HepG2 (cell line): Measurements from ENCODE around the gene PRKCE.

Experiments
- CBFB ChIP-seq: sonication (generic); formaldehyde crosslinking; IDR thresholded peaks from 2 replicates; pipeline ENCODE4 v1.4.0; 2020; ENCODE audit warnings: missing genetic modification reagents
- ESRRA ChIP-seq: sonication (generic); formaldehyde crosslinking; IDR thresholded peaks from 2 replicates; pipeline ENCODE4 v1.5.1; 2020; ENCODE audit warnings: mild to moderate bottlenecking, low read depth, missing genetic modification reagents
- KDM4B ChIP-seq: sonication (generic); formaldehyde crosslinking; IDR thresholded peaks from 2 replicates; pipeline ENCODE4 v1.4.0; 2020; ENCODE audit warnings: missing genetic modification reagents
- NBN ChIP-seq: fragments of 450-650 bp; conservative IDR thresholded peaks from 2 replicates; pipeline ENCODE4 v1.6.1; 2017
- NFE2L1 ChIP-seq: sonication (generic); formaldehyde crosslinking; IDR thresholded peaks from 2 replicates; pipeline ENCODE4 v1.4.0; 2020; ENCODE audit warnings: missing genetic modification reagents, mild to moderate bottlenecking, borderline replicate concordance
- NRL ChIP-seq: sonication (generic); formaldehyde crosslinking; IDR thresholded peaks from 2 replicates; pipeline ENCODE4 v1.5.0; 2020; ENCODE audit warnings: missing genetic modification reagents, mild to moderate bottlenecking, moderate library complexity, borderline replicate concordance
- TCF7 ChIP-seq: sonication (generic); IDR thresholded peaks from 2 replicates; pipeline ENCODE4 v1.6.1; 2016; ENCODE audit warnings: antibody characterized with exemption, low read depth
- THAP7 ChIP-seq: sonication (generic); formaldehyde crosslinking; IDR thresholded peaks from 2 replicates; pipeline ENCODE4 v1.8.1; 2023; ENCODE audit warnings: mild to moderate bottlenecking, missing genetic modification reagents
- ZMYM4 ChIP-seq: sonication (generic); formaldehyde crosslinking; IDR thresholded peaks from 2 replicates; pipeline ENCODE4 v1.8.1; 2023; ENCODE audit warnings: mild to moderate bottlenecking, missing genetic modification reagents
- ZNF598 ChIP-seq: sonication (generic); formaldehyde crosslinking; IDR thresholded peaks from 2 replicates; pipeline ENCODE4 v1.5.1; 2020; ENCODE audit warnings: mild to moderate bottlenecking, missing genetic modification reagents, borderline replicate concordance
- ZSCAN29 ChIP-seq: sonication (generic); formaldehyde crosslinking; conservative IDR thresholded peaks from 2 replicates; pipeline ENCODE4 v1.4.0; 2020; ENCODE audit warnings: mild to moderate bottlenecking, missing genetic modification reagents
- TF ChIP-seq, protein P1 (sequence below): sonication (generic); formaldehyde crosslinking; IDR thresholded peaks from 2 replicates; pipeline ENCODE4 v1.5.1; 2020; ENCODE audit warnings: missing genetic modification reagents, mild to moderate bottlenecking, borderline replicate concordance
- TF ChIP-seq, protein P2 (sequence below), 2 experiments: sonication (generic) in 1 of 2; formaldehyde crosslinking in 1 of 2; IDR thresholded peaks; 2 replicates each; pipeline versions ENCODE4 v1.4.0 to v1.6.1; 2018 to 2020; ENCODE audit warnings: missing genetic modification reagents in 2 of 2, borderline replicate concordance in 1 of 2, low read depth in 1 of 2, mild to moderate bottlenecking in 1 of 2, missing biosample characterization in 1 of 2

DNA sequence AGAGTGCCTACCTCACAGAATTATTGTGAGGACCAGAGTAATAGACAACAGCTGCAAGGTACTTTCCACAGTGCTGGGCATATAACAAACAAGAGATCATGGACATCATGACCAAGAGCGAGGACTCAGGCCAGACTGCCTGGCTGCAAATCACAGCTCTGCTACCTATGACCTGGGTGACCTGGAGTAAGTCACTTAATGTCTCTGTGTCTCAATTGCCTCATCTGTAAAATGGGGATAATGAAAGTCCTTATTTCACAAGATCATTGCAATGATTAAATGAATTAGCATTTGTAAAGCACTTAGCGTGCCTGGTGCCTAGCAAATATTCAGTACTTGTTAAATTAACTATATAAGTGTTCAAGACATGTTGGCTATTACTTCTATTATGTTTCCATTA, 59.7 kb downstream of the PRKCE start:
- no peak for TF ChIP-seq THAP7 (CRISPR knock-in tag)
- no peak for TF ChIP-seq NRL (CRISPR knock-in tag)
- no peak for TF ChIP-seq ZMYM4 (CRISPR knock-in tag)
- no peak for TF ChIP-seq TCF7
- TF ChIP-seq NBN, result no peak
- no peak for TF ChIP-seq ESRRA (CRISPR knock-in tag)
- TF ChIP-seq ZSCAN29 (CRISPR knock-in tag), result no peak
- no peak for TF ChIP-seq ZNF598 (CRISPR knock-in tag)
- TF ChIP-seq NFE2L1, result no peak
- TF ChIP-seq, protein P1, sequence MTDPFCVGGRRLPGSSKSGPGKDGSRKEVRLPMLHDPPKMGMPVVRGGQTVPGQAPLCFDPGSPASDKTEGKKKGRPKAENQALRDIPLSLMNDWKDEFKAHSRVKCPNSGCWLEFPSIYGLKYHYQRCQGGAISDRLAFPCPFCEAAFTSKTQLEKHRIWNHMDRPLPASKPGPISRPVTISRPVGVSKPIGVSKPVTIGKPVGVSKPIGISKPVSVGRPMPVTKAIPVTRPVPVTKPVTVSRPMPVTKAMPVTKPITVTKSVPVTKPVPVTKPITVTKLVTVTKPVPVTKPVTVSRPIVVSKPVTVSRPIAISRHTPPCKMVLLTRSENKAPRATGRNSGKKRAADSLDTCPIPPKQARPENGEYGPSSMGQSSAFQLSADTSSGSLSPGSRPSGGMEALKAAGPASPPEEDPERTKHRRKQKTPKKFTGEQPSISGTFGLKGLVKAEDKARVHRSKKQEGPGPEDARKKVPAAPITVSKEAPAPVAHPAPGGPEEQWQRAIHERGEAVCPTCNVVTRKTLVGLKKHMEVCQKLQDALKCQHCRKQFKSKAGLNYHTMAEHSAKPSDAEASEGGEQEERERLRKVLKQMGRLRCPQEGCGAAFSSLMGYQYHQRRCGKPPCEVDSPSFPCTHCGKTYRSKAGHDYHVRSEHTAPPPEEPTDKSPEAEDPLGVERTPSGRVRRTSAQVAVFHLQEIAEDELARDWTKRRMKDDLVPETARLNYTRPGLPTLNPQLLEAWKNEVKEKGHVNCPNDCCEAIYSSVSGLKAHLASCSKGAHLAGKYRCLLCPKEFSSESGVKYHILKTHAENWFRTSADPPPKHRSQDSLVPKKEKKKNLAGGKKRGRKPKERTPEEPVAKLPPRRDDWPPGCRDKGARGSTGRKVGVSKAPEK (CRISPR knock-in tag), result no peak
- no peak for TF ChIP-seq CBFB
- no peak for TF ChIP-seq KDM4B
- TF ChIP-seq, protein P2, sequence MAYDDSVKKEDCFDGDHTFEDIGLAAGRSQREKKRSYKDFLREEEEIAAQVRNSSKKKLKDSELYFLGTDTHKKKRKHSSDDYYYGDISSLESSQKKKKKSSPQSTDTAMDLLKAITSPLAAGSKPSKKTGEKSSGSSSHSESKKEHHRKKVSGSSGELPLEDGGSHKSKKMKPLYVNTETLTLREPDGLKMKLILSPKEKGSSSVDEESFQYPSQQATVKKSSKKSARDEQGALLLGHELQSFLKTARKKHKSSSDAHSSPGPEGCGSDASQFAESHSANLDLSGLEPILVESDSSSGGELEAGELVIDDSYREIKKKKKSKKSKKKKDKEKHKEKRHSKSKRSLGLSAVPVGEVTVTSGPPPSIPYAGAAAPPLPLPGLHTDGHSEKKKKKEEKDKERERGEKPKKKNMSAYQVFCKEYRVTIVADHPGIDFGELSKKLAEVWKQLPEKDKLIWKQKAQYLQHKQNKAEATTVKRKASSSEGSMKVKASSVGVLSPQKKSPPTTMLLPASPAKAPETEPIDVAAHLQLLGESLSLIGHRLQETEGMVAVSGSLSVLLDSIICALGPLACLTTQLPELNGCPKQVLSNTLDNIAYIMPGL (CRISPR knock-in tag; IDR thresholded peaks at IDR 0.05; ENCODE audit: borderline replicate concordance in 1 of 2, low read depth in 1 of 2), result no peak
